Thymus (tissue), 11 donors: ENCODE measurements around the gene OMG. TPM values are rescaled to one million over a fixed set of nuclear protein-coding genes. Genes with fewer than 3 reads are reported as not detected.
"Not testable (repeated sequence)": the region's sequence is repeated elsewhere in the genome, so short reads cannot be mapped to it uniquely, and the experiment has no call there.

Source experiments
- DNase-seq, 9 donors: peaks; one replicate each; pipeline ENCODE4 v3.0.0-alpha.2; 2013; ENCODE audit warnings: low spot score in 9 of 9, low read depth in 6 of 9, missing footprints in 1 of 9
- H3K27ac ChIP-seq, 2 donors: one replicate each; pipeline ENCODE4 v1.5.1; 2013; ENCODE audit warnings: control low read depth in 1 of 2, low read depth in 1 of 2, low read length in 1 of 2, mild to moderate bottlenecking in 1 of 2, moderate library complexity in 1 of 2
- H3K27me3 ChIP-seq, 2 donors: one replicate each; pipeline ENCODE4 v1.5.1; 2013; ENCODE audit warnings: low read length in 1 of 2; ENCODE audit not compliant: control insufficient read depth in 2 of 2, insufficient read depth in 1 of 2
- H3K36me3 ChIP-seq, 2 donors: one replicate each; pipeline ENCODE4 v1.5.1; 2013; ENCODE audit warnings: low read length in 1 of 2, mild to moderate bottlenecking in 1 of 2, moderate library complexity in 1 of 2; ENCODE audit not compliant: control insufficient read depth in 2 of 2, insufficient read depth in 2 of 2
- H3K4me1 ChIP-seq, 2 donors: one replicate each; pipeline ENCODE4 v1.5.1; 2013; ENCODE audit warnings: low read length in 2 of 2; ENCODE audit not compliant: control insufficient read depth in 2 of 2, insufficient read depth in 2 of 2
- H3K4me3 ChIP-seq, 2 donors: one replicate each; pipeline ENCODE4 v1.5.1; 2013; ENCODE audit warnings: low read length in 2 of 2, control low read depth in 1 of 2, mild to moderate bottlenecking in 1 of 2
- H3K9me3 ChIP-seq, 2 donors: one replicate each; pipeline ENCODE4 v1.5.1; 2013; ENCODE audit warnings: low read length in 1 of 2, mild to moderate bottlenecking in 1 of 2; ENCODE audit not compliant: control insufficient read depth in 2 of 2, insufficient read depth in 1 of 2
- WGBS: extraction: QIAGEN DNeasy Blood & Tissue Kit; methylation state at CpG from one replicate; pipeline ENCODE4 v1.1.7; 2013; 5-methylcytosine and 5-hydroxymethylcytosine counted together
- polyA plus RNA-seq: library from polyadenylated mRNA; stranded (reverse); fragments of 200-250 nt; gene quantifications from one replicate; pipeline ENCODE4 v1.2.3, GENCODE V29; 2013
- total RNA-seq: library from RNA; stranded (reverse); fragments of 120-200 nt; gene quantifications from one replicate; pipeline ENCODE4 v1.2.4, GENCODE V29; 2013
- donor health status: healthy.

The OMG gene
- total and polyA plus RNA-seq, 2 donors: 0.14 to 1.3 TPM

DNA sequence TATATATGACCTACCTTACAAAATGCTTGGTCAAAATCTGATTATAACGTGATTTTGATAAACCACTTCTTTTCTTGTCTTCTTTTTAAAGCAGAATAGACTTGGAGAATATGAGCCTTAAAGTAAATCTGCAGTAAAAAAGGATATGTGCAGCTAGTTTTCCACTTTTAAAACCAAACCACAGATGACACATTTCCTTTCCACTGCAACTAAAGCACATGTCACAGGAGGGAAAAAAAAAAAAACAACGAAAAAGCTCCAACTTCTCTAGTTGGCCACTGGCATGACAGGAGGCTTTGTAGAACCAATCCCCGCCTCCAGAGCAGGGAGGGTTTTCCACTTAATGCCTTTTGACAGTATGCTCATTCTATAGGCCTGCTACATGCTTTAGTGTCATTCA, 24.4 kb upstream of the OMG start, which contains the start of gene EVI2A:
TSS of gene EVI2A (minus strand) at position 142 of the 400 bp plus-strand sequence. CDS start 2,609 bp downstream, outside the sequence.
- H3K27me3 ChIP-seq: no peaks in the 10 kb centered on the region
- WGBS: 3% methylated on average over 3 of the region's 3 CpGs
- H3K36me3 ChIP-seq: peaks cover 11 to 14% of the 10 kb centered on the region in 2 donors
- DNase-seq: peak in 8 of 9 donors; percentile 76 to 97 (median 90)
- H3K9me3 ChIP-seq: no peaks in the 10 kb centered on the region
- peak within 1 kb of the TSS; percentile 58 to 68 for H3K4me3 ChIP-seq
- H3K27ac ChIP-seq: peak within 1 kb of the TSS; percentile 89 to 93
- peaks cover 6 to 10% of the 10 kb centered on the region in 2 donors for H3K4me1 ChIP-seq

DNA sequence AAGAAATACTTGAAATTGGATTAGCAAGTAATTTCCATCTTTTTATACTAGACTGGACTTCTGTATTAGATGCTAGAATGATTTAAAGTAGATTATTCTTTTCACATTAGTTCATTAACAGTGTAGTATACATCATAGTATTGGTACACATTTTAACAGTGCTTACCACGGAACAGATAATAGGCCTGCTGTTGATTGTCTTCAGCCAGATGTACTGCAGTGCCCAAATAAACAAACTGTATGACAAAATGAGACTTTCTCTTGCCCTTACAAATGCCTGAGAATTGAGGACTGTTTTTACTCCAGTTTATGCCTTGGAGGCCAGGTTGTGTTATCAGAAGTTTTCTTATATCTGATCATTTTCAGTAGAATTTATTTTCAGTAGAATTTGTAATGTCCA, 23.8 kb upstream of the OMG start:
- Histone ChIP-seq H3K9me3 (no peaks in the 10 kb centered on the region), H3K27ac (peak overlapping the region; percentile 89 to 93), H3K4me1 (peaks cover 8 to 12% of the 10 kb centered on the region in 2 donors), H3K4me3 (peak overlapping the region; percentile 57 to 68), H3K36me3 (peaks cover 5 to 11% of the 10 kb centered on the region in 2 donors), H3K27me3 (no peaks in the 10 kb centered on the region)
- 0% methylated on average over 1 of the region's 1 CpG for WGBS
- peak in 4 of 9 donors; percentile 24 to 58 (median 33) for DNase-seq

DNA sequence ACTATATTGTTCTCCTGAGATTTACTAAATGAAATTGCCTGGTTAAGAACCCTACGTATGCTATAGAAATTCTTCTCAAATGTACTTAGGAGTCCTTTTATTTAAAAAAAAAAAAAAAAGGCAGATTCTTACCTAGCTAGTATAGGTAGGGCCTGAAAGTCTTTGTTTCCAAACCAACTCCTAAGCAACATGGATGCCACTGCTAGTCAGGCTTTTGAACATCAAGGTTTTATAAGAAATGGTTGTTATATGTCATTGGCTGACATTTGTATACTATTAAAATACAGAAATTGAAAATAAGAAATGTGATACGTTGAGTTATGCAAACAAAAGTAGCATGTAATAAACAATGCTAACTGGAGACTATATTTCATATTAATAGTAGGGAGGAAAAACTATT, 23.2 kb upstream of the OMG start:
- peak overlapping the region in 1 of 2 donors; percentile 93 for H3K27ac ChIP-seq
- peak overlapping the region; percentile 58 to 68 for H3K4me3 ChIP-seq
- WGBS: 27% methylated on average over 2 of the region's 2 CpGs
- H3K27me3 ChIP-seq: no peaks in the 10 kb centered on the region
- DNase-seq: peak in 4 of 9 donors; percentile 38 to 80 (median 52)
- H3K4me1 ChIP-seq: peaks cover 9 to 13% of the 10 kb centered on the region in 2 donors
- H3K9me3 ChIP-seq: no peaks in the 10 kb centered on the region
- H3K36me3 ChIP-seq: peaks cover 2 to 10% of the 10 kb centered on the region in 2 donors

DNA sequence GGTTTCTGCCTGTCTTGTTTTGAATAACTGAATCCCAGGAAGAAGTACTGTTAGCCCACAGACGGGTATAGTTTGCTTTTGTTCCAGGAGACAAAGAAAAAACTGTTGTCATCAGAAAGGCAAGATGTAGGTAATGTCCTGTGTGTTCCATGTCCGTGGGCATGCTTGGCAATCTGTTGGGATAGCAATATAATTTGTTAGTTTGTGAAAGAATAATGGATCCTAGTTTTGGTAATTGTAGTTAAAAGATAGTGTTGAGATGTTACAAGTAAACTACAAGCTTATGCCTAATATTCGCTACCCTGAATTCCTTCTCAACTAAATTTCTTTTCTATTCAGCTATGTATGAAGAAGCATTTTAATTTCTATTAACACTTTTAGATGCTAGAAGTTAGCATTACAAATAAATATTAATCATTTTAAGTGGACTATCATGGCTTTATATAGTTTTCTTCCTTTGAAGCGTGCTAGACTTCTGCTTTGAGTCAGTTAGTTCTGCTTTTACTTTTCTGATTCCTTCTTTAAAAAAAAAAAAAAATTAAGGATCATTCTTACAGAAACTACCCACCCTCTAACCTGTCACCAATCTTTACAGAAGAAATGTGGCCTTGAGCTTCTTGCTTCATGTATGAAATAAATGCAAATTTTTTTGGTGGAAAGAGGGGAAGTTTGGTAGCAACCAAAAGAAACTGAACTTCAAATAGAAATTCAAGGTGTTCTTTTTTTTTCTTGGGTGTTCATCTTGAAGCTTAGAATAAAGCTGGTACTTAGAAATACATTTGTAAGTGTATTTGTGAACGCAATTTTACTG, 22.0 kb upstream of the OMG start:
- peak overlapping the region; percentile 89 to 93 for H3K27ac ChIP-seq
- peaks cover 9 to 13% of the 10 kb centered on the region in 2 donors for H3K4me1 ChIP-seq
- 20% methylated on average over 5 of the region's 5 CpGs for WGBS
- H3K4me3 ChIP-seq: peak overlapping the region; percentile 58 to 68
- H3K27me3 ChIP-seq: no peaks in the 10 kb centered on the region
- H3K36me3 ChIP-seq: peaks cover 0 to 10% of the 10 kb centered on the region in 2 donors
- peak in 5 of 9 donors; percentile 42 to 74 (median 66) for DNase-seq
- H3K9me3 ChIP-seq: no peaks in the 10 kb centered on the region

DNA sequence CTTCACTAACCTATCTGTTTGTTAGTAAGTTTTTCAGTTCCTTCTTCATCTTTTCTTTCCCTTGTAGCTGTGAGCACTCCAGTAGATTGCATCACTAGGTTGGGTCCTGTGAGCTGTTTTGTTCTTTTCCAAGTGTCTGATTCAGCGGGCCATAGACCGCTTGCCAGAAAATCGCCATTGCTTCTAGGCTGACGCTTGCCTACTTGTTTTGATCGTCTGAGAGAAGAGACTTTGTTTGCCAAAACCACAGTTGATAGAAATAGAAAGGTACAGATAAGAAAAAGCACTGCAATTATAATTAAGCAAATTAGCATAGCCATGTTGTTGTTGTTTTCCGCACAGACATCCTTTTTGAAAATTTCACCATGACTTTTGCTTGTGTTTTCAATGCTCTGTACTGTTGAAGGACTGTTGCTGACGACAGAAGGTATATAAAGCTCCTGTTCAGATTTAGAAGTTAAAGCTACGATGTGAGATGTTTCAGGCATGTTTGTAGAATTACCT, 21.3 kb upstream of the OMG start:
- H3K4me1 ChIP-seq: peaks cover 9 to 13% of the 10 kb centered on the region in 2 donors
- 14% methylated on average over 8 of the region's 8 CpGs for WGBS
- H3K36me3 ChIP-seq: peaks cover 0 to 10% of the 10 kb centered on the region in 2 donors
- H3K4me3 ChIP-seq: peak overlapping the region; percentile 58 to 68
- no peaks in the 10 kb centered on the region for H3K27me3 ChIP-seq
- peak overlapping the region; percentile 89 to 93 for H3K27ac ChIP-seq
- DNase-seq: peak in 5 of 9 donors; percentile 43 to 80 (median 50)
- no peaks in the 10 kb centered on the region for H3K9me3 ChIP-seq

DNA sequence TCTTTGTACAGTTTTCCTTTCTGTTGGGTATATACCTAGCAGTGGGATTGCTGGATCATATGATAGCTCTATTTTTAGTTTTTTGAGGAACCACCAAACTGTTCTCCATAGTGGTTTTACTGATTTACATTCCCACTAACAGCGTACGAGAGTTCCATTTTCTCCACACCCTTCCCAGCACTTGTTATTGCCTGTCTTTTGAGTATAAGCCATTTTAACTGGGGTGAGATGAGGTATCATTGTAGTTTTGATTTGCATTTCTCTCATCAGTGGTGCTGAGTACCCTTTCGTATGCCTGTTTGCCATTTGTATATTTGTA, 17.7 kb upstream of the OMG start:
- no peak for DNase-seq
- Histone ChIP-seq H3K4me3 (no peak overlapping the region), H3K4me1 (peaks cover 3% of the 10 kb centered on the region in 2 donors), H3K9me3 (no peaks in the 10 kb centered on the region), H3K27ac (peak overlapping the region; percentile 25 to 81), H3K36me3 (peaks cover 0 to 10% of the 10 kb centered on the region in 2 donors), H3K27me3 (no peaks in the 10 kb centered on the region)
- 92% methylated on average over 3 of the region's 3 CpGs for WGBS

DNA sequence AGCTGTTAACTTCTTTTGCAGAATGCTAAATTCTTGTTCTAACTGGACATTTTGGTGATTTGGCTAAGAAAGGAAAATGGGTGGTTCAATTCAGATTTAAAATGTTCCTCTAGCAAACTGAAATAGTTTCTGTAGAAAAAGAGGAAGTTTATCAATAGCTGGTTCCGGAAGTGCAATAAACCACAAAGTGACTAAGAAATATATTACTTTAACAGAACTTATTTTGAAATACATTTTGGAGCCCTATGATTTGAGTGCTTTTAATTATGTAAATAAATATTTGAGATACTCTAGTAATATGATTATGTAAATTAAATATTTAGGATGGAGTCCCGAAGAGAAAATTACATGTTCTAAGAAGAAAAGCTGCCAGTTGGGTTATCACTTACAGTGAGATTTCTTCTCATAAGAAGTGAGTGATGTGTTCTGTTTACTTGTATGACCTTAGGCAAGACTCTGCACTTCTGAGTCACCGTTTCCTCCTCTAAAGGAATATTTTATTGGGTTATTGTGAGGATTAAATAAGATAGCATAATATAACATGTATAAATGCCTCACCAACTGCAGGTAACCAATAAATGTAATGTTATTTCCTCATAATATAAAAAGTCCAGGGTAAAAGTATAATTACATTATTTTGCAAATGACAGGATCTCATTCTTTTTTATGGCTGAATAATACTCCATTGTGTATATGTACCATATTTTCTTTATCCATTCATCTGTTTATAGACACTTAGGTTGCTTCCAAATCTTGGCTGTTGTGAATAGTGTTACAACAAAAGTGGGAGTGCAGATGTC, 17.1 kb upstream of the OMG start, which contains the start of gene EVI2B:
TSS of gene EVI2B (minus strand) at position 73 of the 800 bp plus-strand sequence. CDS start 8,445 bp downstream, outside the sequence.
- peak in 5 of 9 donors; percentile 25 to 80 (median 65) for DNase-seq
- H3K4me1 ChIP-seq: peaks cover 3 to 6% of the 10 kb centered on the region in 2 donors
- H3K9me3 ChIP-seq: no peaks in the 10 kb centered on the region
- H3K36me3 ChIP-seq: peaks cover 0 to 10% of the 10 kb centered on the region in 2 donors
- 5% methylated on average over 3 of the region's 3 CpGs for WGBS
- H3K27ac ChIP-seq: peak within 1 kb of the TSS; percentile 81 to 84
- H3K27me3 ChIP-seq: no peaks in the 10 kb centered on the region
- peak within 1 kb of the TSS; percentile 32 to 52 for H3K4me3 ChIP-seq

DNA sequence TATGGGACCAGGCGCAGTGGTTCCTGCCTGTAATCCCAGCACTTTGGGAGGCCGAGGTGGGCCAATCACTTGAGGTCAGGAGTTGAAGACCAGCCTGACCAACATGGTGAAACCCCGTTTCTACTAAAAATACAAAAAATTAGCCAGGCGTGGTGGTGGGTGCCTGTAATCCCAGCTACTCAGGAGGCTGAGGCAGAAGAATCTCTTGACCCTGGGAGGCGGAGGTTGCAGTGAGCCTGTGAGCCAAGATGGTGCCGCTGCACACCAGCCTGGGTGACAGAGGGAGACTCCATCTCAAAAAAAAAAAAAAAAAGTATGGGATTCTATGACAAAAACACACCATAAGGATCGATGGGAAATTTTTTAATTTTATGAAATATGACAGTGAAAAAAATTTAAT, 15.2 kb upstream of the OMG start:
- H3K27ac ChIP-seq: peak overlapping the region; percentile 77 to 87
- peaks cover 13% of the 10 kb centered on the region in 2 donors for H3K4me1 ChIP-seq
- DNase-seq, H3K36me3 ChIP-seq, H3K9me3 ChIP-seq, H3K27me3 ChIP-seq: not testable (repeated sequence)
- H3K4me3 ChIP-seq: peak overlapping the region; percentile 44 to 77
- 22% methylated on average over 7 of the region's 7 CpGs for WGBS
